ENCODE measurements around the gene MAP3K14.

The MAP3K14 gene

DNA sequence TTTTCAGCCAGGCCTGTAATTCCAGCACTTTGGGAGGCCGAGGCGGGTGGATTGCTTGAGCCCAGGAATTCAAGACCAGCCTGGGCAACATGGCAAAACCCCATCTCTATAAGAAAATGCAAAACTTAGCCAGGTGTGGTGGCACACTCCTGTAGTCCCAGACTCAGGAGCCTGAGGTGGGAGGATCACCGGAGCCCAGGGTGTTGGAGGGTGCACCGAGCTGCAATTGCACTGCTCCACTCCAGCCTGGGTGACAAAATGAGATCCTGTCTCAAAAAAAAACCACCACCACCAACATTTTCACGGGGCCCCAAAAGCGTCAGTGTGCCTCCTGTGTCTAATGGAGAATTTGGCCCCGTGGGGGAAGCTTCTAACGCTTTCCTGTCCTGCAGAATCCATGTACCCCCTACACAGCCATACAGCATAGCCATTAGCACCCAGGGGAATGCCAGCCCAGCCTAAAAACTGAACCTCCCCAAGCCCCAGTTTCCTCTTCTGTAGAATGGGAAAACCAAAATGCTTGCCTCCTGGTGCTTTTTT lies 22.2 kb upstream of the MAP3K14 start:
- DNase-seq, result no peak

DNA sequence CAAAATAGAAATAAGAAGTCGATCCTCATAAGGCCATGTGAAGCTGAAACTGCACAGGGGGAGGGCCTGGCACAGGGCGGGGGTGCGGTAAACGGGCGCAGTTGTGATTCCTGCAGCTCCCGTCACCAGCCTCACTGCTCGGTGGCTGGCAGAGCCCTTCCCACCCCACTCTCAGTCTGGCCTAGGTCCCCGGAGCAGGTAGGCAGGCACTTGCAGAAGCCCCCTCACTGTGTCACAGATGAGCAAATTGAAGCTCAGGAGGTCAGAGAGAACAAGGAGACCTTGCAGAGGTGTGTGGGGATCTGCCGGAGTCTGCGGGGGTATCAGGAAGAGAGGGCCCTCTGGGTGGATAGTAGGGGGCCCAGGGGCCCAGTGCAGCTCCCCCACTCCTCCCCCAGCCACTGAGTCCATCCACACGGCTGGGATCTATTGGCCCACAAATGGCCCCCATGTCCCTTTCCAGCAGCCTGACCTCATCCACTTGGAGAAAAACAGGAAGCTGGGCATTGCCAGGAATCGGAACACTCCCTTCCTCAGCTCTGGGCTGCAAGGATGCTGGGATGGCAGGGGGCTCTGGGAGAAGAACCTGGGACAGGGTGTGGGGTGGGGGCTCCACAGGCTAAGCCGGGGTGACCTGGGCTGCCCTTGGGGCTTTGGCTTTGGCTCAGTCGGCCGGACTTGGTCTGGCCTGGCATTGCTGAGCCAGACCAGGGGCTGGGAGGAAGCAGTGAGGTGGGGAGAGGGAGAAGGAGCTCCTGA lies 21.4 kb upstream of the MAP3K14 start:
- DNase-seq, result no peak

DNA sequence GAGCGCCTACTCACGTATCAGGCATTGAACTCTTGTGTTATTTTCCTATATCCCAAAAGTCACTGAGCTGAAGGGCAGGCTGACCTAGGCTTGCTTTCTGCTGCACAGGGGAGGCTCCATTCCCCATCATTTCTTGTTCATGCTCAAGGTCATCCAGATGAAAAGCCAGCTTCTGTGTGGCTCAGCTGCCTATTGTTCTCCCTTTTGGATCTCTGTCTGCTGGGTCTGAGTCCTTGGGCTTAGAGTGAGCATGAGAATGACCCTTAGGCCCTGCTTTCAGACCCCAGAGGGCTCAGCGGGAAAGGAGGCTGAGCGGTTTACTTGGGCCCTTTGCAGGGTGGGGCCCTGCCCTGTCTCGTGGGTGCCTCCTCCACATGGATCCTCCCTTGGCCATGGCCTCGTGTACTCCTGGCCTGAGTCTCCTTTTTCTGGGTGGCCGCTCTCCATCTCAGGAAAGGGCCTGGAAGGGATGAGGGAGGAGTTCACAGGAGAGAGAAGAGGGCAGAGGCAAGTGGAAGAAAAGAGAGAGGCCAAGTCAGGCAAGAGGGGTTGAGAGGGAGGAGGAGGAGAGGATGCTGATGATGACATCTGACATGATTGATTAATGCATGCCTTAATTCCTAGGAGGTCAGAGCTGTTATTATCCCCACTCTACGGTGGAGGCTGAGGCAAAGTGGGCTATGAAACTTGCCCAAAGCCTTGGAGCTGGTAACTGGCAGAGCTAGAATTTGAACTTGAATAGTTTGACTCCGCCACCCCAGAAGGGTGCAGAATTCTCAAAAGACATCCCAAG lies 19.8 kb upstream of the MAP3K14 start:
- DNase-seq, result no peak

DNA sequence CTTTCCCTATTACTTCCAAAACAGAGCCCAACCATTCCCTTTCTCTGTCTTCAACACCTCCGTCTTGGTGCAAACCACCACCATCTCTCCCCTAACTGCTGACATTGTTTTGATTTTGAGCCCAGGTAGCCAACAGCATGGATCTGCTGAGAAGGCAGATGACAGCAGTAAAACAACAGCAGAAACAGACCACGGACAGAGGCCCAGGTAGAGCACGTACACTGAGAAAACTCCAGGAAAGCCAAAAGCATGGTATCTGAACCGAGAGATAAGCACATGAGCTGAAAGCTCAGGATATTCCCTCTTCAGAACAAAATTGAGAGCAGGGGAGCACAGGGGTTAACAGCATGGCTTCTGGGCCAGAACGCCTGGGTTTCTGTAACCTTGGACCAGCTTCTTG lies 18.9 kb upstream of the MAP3K14 start:
- DNase-seq, result no peak

DNA sequence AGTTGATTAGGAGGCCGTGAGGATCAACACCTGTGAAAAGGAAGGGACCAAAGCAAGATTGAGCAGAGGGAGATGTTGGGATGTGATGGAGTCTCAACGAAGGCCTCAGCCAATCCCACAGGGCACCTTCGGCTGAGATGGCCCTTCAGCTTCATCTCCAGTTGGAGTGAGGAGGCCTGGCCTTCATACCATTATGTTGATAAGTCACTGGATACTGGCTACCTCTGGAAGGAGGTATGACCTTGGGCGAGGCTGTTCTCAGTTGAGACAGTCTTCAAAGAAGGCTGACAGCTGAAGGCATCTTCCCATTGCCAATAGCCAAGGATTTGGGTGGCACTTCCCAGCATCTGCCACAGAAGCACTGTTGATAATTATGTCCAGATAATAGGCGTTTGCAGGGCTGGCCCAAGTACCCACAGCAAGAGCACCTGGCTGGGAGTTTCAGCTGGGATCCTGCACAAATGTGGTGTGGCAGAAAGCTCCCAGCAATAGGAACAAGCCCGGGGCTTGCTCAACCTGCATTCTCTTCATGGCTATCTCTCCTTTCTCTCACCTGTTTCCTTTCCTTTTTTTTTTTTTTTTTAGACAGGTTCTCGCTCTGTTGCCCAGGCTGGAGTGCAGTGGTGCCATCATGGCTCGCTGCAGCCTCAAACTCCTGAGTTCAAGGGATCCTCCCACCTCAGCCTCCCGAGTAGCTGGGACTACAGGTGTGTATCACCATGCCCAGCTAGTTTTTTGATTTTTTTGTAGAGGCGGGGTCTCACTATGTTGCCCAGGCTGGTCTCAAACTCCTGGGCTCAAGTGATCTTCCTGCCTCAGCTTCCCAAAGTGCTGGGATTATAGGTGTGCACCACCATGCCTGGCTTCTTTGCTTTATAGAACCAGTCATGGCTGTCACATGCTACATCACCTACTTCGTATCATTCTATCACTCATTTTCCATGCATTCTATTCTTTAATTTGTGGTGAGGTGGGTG lies 18.2 kb upstream of the MAP3K14 start:
- no peak for DNase-seq

DNA sequence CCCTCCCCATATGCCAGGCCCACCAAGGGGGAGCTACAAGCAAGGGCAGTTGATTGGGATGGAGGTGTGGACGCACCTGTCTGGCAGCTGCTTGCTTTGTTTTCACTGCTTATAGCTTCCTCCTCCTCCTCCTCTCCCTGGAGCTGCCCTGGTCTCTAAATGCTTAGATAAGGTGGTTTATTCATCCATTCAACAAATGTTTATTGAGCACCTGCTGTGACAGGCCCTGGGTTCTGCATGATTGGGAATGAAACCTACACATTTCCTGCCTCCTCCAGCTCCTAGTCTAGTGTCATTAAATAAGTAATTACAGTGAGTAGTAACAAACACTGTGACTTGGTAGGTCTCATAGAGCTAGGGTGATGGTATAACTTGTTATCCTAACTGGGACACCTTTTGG lies 17.4 kb upstream of the MAP3K14 start:
- DNase-seq, result no peak

DNA sequence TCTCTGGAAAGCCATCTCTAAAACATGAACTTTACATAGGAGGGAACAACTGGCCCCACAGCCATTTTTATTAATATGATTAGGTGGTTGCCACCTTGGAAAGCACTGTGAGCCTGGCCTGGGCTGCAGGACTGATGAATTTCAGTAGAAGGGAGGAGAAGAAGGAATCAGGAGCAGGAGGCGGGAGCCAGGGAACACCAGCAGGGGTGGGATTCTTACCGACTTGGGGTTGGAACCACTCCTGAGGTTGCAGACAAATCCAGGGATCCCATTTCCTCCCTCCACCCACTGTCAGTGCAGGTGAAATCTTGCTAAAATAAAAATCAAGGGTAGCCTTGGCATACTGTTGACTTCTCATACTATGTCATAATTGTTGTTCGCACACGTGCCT lies 16.9 kb upstream of the MAP3K14 start:
- DNase-seq, result no peak

DNA sequence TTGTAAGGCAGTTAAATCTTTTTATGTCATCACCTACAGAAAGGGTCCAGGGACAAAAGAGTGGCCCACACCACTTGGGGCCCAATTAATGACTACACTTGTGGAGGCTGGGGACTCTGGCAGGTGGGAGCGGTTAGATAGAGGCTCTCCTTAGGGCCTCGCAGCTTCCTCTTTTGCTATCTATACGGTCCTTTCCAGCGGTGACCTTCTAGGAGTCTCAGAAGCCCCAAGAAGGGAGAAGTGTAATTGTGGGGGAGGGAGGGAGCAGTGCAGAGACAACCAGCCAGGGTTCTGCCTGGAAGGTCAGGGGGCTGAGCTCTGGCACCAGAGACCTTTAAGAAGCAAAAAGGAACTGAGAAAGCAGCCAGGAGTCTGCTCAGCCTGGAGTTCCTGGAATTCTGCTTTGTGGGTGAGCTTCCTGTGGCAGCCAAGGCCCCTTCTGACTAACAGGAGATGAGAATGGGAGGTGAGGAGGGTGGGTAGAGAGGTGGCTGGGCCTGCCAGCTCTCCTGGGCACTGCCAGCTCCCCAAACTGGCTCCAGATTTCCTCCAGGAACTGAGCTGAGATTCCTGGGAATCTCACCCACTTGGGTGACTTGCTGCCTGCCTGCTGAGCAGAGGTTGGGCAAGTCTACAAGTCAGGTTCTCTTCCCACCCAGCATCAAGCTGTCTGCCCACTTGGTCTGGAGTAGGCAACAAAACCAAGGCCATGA lies 16.3 kb upstream of the MAP3K14 start:
- peak; percentile 46 for DNase-seq

DNA sequence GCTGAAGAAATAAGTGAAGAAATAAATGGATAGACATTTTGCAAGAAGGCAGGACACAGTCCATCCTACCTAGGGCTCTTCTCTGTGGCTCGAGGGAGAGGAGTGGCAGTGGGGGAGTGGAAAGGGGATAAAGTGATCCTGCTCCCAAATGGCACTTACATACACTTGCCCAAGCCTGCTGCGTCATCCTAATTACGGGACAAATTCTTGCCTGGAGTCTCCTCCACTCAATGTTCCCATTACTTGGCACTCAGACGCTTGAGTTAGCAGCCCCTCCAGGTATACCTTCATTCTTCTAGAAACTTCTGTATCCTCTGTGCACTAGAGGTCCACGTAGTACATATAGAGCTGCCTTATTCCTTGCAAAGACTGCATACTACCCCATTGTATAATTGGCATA lies 15.7 kb upstream of the MAP3K14 start:
- no peak for DNase-seq

DNA sequence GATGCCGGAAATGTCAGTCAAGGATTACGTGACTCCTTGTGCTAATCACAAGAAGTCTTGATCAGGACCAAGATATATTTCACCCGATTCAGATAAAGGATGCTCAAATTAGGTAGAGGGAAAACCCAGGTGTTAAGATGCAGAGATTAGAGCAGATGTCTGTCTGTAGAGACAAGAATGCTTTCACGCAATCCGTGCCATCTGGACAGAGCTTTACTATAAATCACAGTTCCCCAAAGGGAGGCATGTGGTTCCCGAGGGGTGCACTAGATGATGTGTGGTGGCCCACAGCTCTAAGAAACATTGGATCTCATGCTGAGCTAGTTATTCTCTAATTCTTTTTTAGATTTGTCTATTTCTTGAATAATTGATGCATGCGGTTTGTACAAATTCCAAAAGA lies 9.8 kb upstream of the MAP3K14 start:
- DNase-seq, result no peak

DNA sequence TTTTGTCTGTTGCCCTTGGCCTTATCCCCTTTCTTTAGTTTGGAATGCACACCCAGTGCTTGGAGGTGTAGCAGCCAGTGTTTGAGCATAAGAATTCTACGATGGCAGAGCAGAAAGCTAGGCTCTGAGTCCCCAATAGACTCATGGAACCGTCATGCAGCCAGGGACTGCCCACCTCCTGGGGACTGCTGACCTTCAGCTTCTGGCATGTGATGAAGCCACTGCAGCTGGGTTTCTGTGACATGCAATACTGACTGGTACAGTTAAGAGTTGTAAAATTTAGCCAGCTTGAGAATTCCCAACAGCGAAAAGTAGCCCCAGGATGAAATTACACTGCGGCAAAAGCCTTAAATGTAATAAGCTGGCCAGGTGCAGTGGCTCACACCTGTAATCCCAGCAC lies 9.0 kb upstream of the MAP3K14 start:
- no peak for DNase-seq

DNA sequence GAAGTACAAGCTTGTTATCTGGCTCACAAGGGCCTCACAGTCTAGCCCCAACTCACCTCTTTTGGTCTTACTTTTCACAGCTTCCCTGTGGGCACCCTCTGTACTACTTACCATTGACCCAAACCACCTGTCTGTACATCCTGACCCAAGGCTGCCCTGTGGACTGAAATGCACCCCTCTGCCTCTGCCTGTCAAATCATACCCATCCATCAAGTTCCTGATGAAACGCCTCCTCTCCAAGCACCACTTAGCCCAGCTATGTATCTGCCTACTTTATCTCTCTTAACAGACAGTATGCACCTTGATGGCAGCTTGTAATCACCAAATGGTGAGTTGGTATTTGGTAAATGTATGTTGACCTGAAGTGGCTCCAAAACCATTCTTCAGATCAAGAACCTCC lies 7.5 kb upstream of the MAP3K14 start:
- no peak for DNase-seq

DNA sequence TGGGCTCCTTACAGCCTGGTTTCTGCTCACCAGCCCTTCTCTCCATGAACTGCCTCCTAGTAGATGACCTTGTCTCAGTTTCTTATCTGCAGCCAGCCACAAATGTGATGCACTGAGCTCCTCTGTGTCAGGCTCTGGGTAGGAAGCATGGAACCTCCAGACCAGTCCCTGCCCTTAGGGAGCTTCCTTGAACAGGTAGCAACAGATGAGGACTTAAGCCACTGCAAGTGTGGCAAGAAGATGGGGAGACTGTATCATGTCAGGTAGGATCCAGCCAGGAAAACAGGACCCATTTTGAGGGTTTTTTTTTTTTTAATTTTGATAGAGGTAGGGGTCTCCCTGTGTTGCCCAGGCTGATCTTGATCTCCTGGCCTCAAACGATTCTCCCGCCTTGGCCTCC lies 5.3 kb upstream of the MAP3K14 start:
- DNase-seq, result no peak

DNA sequence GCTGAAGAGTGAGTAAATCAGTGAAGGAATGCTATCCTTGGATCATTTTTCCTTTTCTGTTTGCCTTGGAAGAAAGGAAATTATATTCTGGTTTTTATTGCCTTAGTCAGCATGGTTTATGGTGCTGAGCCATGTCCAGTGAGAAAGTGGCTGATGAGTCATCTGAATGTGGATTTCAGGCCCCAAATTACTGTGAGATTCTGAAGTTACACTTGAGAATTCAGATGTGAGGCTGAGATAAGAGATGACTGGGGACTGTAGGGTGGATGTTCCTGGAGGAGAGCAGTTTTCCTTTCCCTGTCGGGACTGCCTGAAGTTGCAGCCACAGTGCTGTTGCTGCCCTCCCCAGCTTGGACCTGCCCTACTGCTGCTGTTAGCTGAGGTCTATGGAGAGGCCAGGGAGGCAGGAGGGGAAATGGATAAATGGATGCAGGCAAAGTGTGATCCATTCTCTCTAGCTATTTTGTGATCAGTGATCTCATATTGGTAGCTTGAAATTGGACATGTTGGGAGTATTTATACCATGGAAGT lies 4.2 kb upstream of the MAP3K14 start:
- DNase-seq, result peak; percentile 78

DNA sequence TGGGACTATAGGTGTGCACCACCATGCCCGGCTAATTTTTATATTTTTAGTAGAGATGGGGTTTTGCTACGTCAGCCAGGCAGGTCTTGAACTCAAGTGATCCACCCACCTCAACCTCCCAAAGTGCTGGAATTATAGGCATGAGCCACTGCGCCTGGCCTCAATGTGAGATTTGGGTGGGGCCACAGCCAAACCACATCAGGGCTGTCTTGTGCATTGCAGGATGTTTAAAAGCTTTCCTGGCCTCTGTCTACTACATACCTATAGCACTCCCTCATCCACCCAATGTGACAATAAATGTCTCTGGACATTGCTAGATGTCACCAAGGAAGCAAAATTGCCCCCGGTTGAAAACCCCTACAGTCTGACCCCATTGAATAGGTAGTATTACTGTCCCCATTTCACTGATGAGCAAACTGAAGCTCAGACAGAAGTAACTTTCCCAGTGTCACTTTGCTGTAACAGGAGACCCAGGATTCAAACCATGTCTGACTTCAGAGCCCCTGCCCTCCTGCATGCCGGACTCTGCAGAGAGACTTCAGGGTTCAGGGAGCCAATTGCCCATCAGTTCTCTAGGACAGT lies 3.6 kb upstream of the MAP3K14 start:
- peak; percentile 32 for DNase-seq

DNA sequence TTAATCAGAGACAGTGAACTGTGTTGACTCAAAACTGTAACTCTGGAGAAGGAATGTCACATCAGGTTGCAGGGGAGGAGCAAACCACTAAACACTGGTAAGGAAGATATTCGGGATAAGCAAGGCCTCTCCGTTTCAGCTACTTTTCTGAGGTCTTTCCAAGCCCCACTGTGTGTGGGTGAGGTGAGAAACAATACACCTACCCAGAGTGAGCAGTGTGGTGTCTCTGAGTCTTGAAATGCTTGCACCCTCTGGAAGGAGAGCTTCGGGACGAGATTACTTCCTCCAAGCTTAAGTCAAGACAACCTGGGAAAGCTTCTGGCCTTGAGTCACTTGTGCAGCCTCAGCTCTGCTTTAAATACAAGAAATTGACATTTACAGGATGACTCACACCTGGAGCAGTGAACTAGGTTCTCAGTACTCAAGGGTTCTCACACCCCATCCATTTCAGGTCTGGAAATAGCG lies 2.5 kb upstream of the MAP3K14 start:
- peak; percentile 59 for DNase-seq

DNA sequence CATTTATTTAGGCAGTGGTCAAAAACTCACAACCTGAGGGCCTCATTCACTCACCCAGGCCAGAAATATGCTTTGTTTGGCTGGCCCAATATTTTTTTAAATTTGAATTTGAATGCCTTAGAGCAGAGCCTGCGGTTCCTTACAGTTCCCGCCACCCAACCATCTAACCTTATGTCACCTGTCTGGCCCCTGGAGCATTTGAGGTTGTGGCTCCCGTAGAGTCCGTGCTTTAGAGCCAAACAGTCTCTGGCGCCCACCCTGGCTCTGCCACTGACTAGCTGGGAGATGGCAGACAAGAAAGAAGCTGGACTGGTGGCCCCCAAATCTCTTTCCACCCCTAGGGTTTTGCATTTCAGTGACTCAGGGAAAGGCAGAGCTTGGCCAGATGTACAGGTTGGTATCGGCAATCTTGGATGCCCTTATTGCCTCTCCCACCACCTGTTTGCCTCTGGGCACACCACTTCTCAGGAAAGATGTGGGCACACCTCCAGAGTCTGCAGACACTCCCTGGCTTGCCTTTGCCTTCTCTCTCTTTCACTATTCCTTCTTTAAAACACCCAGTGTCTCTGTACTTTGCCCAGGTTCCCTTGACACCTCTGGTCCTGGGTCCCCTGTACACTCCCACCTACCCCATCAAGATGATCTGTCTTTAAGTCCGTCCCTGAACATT lies 1.9 kb upstream of the MAP3K14 start:
- DNase-seq, result no peak

DNA sequence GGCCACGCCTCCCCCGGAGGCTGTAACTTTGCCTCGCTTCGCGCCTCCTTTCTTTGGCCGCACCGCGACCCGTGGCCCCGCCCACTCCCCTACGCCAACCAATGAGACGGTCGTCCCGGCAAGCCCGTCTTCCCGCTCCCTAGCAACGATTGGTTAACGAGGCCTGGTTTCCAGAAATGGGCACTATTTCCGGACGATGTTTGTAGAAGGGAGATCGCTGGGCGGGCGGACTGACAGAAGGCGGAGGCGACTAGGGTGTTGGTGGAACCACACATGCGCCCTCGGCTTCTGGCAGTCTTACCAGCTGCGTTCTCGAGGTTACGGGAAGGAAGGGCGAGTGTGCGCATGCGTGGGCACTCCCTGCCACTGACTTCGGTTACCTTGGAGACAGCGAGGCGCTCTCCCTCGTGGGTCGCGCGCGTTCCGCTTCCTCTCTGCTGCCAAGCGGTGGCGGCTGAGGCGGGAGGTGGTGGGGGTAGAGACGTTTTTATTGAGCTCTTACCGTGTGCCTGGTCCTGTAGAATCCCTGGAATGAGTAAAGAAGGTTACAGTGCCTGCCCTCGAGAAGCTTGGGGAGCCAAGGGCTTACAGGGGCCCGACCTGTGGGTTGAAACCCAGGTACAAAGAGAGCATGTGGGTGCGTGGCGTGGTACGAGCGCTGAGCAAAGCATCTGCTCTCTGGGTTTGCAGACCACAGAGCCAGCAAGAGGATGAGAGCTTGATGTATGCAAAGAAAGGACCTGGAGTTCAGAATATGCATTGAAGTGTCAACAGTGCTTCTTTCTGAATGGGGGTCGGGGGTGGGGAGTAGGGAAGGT lies 500 bp upstream of the MAP3K14 start:
- DNase-seq, result peak; percentile 100

DNA sequence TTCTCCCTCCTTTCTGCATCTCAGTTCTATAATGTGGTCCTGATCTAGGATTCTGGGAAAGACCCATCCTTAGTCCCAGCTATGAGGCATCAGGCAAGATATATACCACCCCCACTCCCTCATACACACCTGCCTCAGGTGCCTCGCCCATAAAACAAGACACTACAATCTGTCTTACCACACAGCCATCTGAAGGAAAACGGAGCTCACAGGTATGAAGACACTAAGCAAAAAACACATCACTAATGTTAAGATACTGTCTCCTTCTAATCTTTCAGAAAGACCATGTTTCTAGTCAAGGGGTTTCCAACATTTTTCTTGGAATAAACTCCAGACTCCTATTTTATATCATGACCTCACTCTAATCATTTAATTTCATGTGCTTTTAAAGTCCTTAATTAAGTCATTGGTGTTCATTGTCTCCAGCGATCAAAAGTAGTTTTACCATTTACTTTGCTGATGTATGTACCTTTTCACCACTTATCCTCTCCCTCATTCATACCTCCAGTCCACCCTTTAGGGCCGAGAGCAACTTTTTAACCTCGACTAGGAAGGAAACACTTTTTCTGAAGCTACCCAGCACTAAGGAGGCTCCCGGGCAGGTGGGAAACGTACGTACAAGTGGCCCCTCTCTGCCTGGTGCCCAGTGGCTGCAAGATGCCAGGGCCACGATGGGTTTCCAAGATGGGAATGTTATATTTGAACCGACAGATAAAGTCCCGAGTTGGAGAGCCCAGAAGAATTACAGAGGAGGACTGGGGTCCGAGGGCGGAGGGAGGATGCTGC lies 979 bp downstream of the MAP3K14 start:
- no peak for DNase-seq

All from activated CD4-positive, alpha-beta T cell treated with anti-CD3 and anti-CD28 coated beads, Interleukin-10, Interleukin-2, amounts not matched to agents 100 ng/mL and 50 ng/mL, durations not matched to agents 16 hours and 8 hours (primary cell).